Activated CD4-positive, alpha-beta T cell treated with anti-CD3 and anti-CD28 coated beads, Interleukin-2, amount 10 ng/mL, durations not matched to agents 7 days and 5 days (primary cell): ENCODE data around the gene HSBP1L1. TPM values are rescaled to one million over a fixed set of nuclear protein-coding genes. Genes with fewer than 3 reads are reported as not detected.
"Not testable (repeated sequence)": the region's sequence is repeated elsewhere in the genome, so short reads cannot be mapped to it uniquely, and the experiment has no call there.

ENCODE experiments used
- CTCF ChIA-PET: fragments of 350-600 bp; sonication (Branson Sonifier 250); formaldehyde crosslinking; loops from one replicate; lab custom pipeline; 2021; ENCODE audit warnings: antibody characterized with exemption; lab: Charles Lee
- POLR2A ChIA-PET: fragments of 350-600 bp; sonication (Branson Sonifier 250); formaldehyde crosslinking; loops from one replicate; lab custom pipeline; 2021; ENCODE audit warnings: antibody characterized with exemption; lab: Charles Lee
- DNase-seq: peaks from one replicate; pipeline ENCODE4 v3.0.0-alpha.2; 2020
- H3K27ac Mint-ChIP-seq: one replicate; pipeline ENCODE4 v1.8.0; 2021; ENCODE audit warnings: mild to moderate bottlenecking, moderate library complexity, mixed read lengths
- H3K27me3 Mint-ChIP-seq: one replicate; pipeline ENCODE4 v1.8.0; 2021; ENCODE audit warnings: mixed read lengths
- H3K36me3 Mint-ChIP-seq: one replicate; pipeline ENCODE4 v1.8.0; 2021; ENCODE audit warnings: low read depth, mixed read lengths
- H3K4me1 Mint-ChIP-seq: one replicate; pipeline ENCODE4 v1.8.0; 2021; ENCODE audit warnings: mixed read lengths
- H3K4me3 Mint-ChIP-seq: one replicate; pipeline ENCODE4 v1.8.0; 2021; ENCODE audit warnings: mild to moderate bottlenecking, moderate library complexity, mixed read lengths
- H3K9me3 Mint-ChIP-seq: one replicate; pipeline ENCODE4 v1.8.0; 2021; ENCODE audit warnings: mixed read lengths
- total RNA-seq, 2 experiments: library from RNA; stranded (reverse); gene quantifications; one replicate each; pipeline ENCODE4 v1.2.3, GENCODE V29; 2021

Gene HSBP1L1
- total RNA-seq, 2 experiments from 2014 or later, result 7.2 to 11.5 TPM

DNA sequence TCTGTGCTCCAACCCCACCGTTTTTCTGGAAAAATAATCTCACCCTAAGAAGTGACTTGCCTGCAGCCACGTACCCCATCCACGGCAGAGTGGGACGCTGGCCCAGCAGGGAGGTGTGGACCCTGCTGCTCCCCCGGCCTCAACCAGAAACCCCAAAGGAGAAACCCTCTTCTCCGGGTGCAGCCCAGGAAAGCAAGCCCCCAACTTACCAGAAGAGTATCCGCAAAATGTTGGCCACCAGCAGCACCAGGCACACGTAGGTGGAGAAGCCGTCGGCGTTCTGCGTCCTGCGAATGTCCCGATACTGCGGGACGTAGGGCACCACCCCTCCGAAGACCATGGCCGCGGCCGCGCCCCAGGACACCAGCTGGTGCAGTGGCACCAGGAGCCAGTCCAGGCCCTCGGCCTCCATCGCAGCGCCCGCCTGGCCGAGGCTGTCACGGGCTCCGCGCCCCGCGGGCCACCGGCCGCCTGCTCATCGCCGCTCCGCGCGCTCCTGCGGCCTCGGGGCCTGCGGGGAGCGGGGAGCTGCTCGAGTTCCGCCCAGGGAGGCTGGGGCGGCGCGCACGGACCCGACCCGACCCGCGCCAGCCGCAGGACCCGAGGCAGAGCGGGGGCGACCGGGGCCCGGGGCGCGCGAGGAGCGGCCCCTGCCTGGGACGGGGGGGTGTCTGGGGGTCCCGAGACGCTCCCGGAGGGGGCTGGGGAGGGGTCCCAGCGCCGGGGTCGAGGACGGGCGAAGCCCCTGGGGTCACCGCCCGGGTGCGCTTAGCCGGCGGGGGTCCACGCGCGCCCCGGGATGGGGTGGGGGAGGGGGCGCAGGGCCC is 13.7 kb upstream of the HSBP1L1 start:
- Mint-ChIP-seq H3K36me3 (peaks cover 12% of the 10 kb centered on the region), H3K9me3 (no peaks in the 10 kb centered on the region), H3K4me1 (peaks cover 32% of the 10 kb centered on the region), H3K27ac (peak overlapping the region; percentile 84), H3K4me3 (peak overlapping the region; percentile 83), H3K27me3 (peaks cover 8% of the 10 kb centered on the region)
- CTCF ChIA-PET, result interaction anchor here (1.1 to 3.2 kb wide), 2 partner anchors 9 to 12 kb away, joined by 3 to 13 read pairs; no protein-coding TSS in a partner anchor
- peak; percentile 26 for DNase-seq
- POLR2A ChIA-PET, result no interaction called here

DNA sequence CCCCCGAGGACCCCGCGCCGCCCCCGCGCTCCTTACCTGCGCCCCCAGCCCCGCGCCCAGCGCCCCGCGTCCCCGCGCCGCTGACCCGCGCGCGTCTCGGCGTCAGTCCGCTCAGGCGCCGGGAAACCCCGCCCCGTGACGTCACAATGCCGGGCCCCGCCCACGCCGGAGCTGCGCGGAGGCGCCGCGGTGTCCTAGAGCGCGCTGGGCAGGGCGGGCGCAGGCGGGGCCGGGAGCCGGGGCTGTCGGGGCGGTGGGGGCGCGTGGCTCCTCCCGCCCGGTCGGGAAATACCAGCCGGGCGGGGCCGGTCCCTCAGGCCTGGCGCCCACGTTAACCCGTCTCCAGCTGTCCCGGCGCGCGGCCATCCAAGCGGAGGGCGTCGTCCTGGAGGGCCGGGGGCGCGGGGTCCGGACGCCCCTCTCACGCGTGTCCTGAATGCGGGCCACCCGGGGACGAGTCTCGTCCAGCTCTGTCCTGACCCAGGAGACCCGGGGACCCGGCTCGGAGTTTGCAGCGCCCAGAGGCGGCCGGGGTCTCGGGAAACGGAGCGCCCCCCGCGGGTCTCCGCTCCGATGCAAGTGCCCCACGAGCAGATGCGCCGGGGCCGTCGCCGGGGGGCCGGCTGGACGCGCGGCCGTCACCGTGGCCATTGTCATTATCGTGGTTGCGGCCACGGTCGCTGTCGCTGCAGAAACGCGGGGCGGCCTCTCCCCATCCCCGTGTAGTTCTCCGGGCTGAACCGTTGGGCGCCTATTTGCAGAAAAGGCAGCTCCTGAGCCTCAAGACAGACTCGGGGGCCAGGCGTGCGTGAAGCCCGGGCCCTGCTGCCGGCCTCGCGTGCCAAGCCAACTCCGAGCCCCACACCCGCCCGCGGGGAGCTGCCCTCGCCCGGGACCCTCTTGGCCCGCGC is 12.6 kb upstream of the HSBP1L1 start, which contains the start of gene SLC66A2:
Gene SLC66A2 (minus strand): TSS at position 109 of the 911 bp plus-strand sequence. CDS start 727 bp downstream, outside the sequence.
- H3K9me3 Mint-ChIP-seq, result no peaks in the 10 kb centered on the region
- DNase-seq, result peak; percentile 93
- peak within 1 kb of the TSS; percentile 84 for H3K27ac Mint-ChIP-seq
- H3K4me3 Mint-ChIP-seq, result peak within 1 kb of the TSS; percentile 83
- H3K4me1 Mint-ChIP-seq, result peaks cover 25% of the 10 kb centered on the region
- H3K27me3 Mint-ChIP-seq, result peaks cover 10% of the 10 kb centered on the region
- CTCF ChIA-PET, result interaction anchor here (3.2 kb wide), 1 partner anchor 11 kb away, joined by 13 read pairs; no protein-coding TSS in a partner anchor
- POLR2A ChIA-PET, result no interaction called here
- peaks cover 12% of the 10 kb centered on the region for H3K36me3 Mint-ChIP-seq

DNA sequence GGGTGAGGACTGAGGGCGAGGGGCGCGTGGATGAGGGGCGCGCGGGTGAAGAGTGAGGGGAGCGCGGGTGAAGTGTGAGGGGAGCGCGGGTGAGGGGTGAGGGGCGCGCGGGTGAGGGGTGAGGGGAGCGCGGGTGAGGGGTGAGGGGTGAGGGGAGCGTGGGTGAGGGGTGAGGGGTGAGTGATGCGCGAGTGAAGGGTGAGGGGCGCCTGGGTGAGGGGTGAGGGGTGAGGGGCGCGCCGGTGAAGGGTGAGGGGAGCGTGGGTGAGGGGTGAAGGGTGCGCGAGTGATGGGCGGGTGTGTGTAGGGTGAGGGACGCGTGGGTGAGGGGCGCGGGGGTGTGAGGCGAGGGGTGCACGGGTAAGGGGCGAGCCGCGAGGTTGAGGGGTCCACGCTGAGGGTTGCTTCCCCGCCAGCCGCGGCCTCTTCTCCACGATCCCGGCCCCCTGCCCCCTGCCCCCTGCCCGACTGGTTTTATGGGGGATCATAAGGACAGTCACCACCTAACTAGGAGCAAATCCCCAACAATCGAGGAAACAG is 11.9 kb upstream of the HSBP1L1 start:
- H3K4me3 Mint-ChIP-seq, result peak overlapping the region; percentile 27
- peaks cover 10% of the 10 kb centered on the region for H3K27me3 Mint-ChIP-seq
- H3K9me3 Mint-ChIP-seq, result no peaks in the 10 kb centered on the region
- H3K36me3 Mint-ChIP-seq, result peaks cover 12% of the 10 kb centered on the region
- peaks cover 25% of the 10 kb centered on the region for H3K4me1 Mint-ChIP-seq
- DNase-seq, result no peak
- ChIA-PET POLR2A (no interaction called here), CTCF (interaction anchor here (1.3 to 3.2 kb wide), 2 partner anchors 10 to 11 kb away, joined by 7 to 13 read pairs; no protein-coding TSS in a partner anchor)
- no peak overlapping the region for H3K27ac Mint-ChIP-seq

DNA sequence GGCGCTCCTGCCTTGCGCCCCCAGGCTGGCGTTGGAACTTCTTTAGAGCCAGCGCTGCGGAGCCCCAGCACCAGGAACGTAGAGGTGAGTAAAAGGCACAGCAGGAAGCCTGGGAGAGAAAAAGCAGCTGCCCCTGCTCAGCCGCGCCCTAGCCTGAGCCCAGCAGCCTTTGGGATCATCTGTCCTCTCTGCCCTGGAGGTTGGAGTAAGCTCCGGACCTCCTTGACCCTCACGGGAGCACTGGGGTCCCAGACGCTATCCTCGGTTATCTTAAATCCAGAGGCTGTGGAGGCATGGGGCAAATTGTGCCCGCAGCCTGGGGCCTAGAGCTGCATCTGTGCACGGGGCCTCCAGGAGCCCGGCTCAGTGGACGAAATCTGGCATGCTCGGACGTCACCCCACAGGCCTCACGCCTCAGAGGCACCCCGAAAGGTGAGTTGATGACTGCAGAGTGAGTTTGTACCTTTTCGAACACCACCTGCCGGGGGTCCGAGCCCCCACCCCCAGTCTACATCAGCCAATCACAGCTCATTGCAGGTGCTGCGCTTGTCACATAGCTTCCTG is 11.4 kb upstream of the HSBP1L1 start:
- CTCF ChIA-PET, result interaction anchor here (1.3 kb wide), 1 partner anchor 10 kb away, joined by 7 read pairs; no protein-coding TSS in a partner anchor
- Mint-ChIP-seq H3K27ac (no peak overlapping the region), H3K4me3 (peak overlapping the region; percentile 36), H3K4me1 (peaks cover 25% of the 10 kb centered on the region), H3K27me3 (peaks cover 10% of the 10 kb centered on the region), H3K9me3 (no peaks in the 10 kb centered on the region), H3K36me3 (peaks cover 12% of the 10 kb centered on the region)
- POLR2A ChIA-PET, result no interaction called here
- DNase-seq, result no peak

DNA sequence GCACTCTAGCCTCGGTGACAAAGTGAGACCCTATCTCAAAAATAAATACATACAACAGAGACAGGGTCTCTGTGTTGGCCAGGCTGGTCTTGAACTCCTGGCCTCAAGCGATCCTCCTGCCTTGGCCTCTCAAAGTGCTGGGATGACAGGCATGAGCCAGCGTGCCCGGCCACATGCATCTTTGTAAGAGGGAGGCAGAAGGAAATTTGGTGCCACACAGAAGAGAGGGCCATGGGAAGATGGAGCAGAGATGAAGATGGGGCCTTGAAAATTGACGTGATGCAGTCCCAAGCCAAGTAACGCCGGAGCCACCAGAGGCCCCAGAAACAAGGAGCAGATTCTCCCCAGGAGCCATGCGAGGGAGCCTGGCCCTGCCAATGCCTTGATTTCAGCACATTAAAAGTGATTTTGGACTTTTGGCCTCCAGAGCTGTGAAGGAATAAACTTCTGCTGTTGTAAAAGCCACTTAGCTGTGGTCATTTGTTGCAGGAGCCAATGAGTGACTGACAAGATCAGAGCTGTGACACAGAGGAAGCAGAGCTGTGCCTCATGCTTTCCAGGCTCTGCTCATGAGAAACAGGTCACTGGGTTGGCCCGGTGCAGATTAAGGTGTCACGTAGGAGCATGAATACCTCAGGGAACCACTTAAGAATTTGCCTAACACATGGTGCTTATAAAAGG is 10.3 kb upstream of the HSBP1L1 start:
- POLR2A ChIA-PET, result no interaction called here

DNA sequence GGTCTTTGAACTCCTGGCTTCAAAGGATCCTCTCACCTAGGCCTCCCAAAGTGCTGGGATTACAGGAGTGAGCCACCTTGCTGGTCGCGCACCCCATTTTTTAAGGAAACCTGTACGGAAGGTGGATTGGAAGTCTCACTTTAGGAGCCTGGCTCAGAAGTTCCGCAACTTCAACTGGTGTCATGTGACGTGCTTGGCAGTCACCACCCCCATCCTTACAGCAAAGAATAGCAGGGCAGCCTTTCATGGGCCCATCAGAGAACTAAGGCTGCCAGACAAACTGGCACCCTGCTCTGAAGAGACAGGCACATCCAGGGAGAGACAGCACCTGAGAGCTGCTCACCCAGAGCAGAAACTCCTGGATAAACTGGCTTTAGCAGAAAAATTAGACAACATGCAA is 9.7 kb upstream of the HSBP1L1 start:
- Mint-ChIP-seq H3K4me1 (peaks cover 17% of the 10 kb centered on the region), H3K36me3 (peaks cover 1% of the 10 kb centered on the region), H3K27ac (no peak overlapping the region), H3K4me3 (no peak overlapping the region), H3K27me3 (peaks cover 10% of the 10 kb centered on the region), H3K9me3 (no peaks in the 10 kb centered on the region)
- ChIA-PET POLR2A (no interaction called here), CTCF (no interaction called here)
- DNase-seq, result no peak

More for the DNA sequence above, 10.3 kb upstream of the HSBP1L1 start:
- peaks cover 20% of the 10 kb centered on the region for H3K4me1 Mint-ChIP-seq
- no peak overlapping the region for H3K4me3 Mint-ChIP-seq
- H3K36me3 Mint-ChIP-seq, result peaks cover 6% of the 10 kb centered on the region
- CTCF ChIA-PET, result interaction anchor here (1.3 kb wide), 1 partner anchor 9 kb away, joined by 7 read pairs; no protein-coding TSS in a partner anchor
- DNase-seq, result no peak
- H3K27me3 Mint-ChIP-seq, result peaks cover 10% of the 10 kb centered on the region
- H3K27ac Mint-ChIP-seq, result no peak overlapping the region
- H3K9me3 Mint-ChIP-seq, result no peaks in the 10 kb centered on the region

DNA sequence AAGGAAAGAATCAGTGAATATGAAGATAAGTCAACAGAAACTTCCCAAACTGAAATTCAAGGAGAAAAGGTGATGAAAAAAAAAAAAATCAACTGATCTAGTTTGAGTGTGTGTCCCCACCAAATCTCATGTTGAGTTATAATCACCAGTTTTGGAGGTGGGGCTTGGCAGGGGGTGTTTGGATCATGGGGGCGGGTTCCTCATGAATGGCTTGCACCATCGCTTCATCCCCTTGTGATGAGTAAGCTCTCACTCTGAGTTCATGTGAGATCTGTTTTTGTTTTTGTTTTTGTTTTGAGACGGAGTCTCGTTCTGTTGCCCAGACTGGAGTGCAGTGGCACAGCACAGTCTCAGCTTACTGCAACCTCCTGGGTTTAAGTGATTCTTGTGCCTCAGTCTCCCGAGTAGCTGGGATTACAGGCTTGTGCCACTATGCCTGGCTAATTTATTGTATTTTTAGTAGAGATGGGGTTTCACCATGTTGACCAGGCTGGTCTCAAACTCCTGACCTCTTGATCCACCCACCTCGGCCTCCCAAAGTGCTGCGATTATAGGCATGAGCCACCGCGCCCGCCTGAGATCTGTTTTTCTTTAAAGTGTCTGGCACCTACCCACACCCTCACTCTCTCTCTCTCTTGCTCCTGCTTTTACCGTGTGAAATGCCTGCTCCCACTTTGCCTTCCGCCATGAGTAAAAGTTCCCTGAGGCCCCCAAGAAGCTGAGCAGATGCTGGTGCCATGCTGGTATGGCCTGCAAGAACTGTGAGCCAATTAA is 9.0 kb upstream of the HSBP1L1 start:
- ChIA-PET POLR2A (no interaction called here), CTCF (interaction anchor here (1.2 to 1.4 kb wide), 2 partner anchors 25 to 71 kb away, joined by 3 to 5 read pairs; no protein-coding TSS in a partner anchor)
- no peaks in the 10 kb centered on the region for H3K36me3 Mint-ChIP-seq

DNA sequence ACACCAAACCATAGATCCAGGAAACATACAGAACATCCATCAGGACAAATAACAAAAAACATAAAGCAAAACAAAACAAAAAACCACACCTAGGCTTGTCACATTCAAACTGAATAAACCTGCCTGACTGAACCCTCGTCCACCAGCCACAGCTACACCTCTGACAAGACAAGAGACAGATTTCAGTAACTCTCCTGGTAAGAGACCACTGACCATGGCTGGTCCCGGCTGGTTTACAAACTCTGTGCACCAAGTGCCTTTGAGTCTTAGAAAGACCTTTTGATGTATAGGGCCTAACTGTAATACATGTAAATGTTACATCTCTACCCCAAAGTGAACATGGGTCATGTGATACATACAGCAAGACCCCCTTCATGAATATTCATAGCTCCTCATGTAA is 8.2 kb upstream of the HSBP1L1 start:
- Mint-ChIP-seq H3K4me3 (no peak overlapping the region), H3K36me3 (no peaks in the 10 kb centered on the region), H3K9me3 (no peaks in the 10 kb centered on the region), H3K27me3 (peaks cover 10% of the 10 kb centered on the region), H3K27ac (no peak overlapping the region), H3K4me1 (peaks cover 22% of the 10 kb centered on the region)
- CTCF ChIA-PET, result interaction anchor here (0.6 to 1.4 kb wide), 4 partner anchors 9 to 70 kb away, joined by 3 to 8 read pairs (median 6); no protein-coding TSS in a partner anchor
- POLR2A ChIA-PET, result no interaction called here
- DNase-seq, result no peak

More for the DNA sequence above, 9.0 kb upstream of the HSBP1L1 start:
- DNase-seq, result no peak
- H3K27me3 Mint-ChIP-seq, result peaks cover 10% of the 10 kb centered on the region
- H3K9me3 Mint-ChIP-seq, result no peaks in the 10 kb centered on the region
- H3K4me3 Mint-ChIP-seq, result no peak overlapping the region
- no peak overlapping the region for H3K27ac Mint-ChIP-seq
- H3K4me1 Mint-ChIP-seq, result peaks cover 17% of the 10 kb centered on the region

DNA sequence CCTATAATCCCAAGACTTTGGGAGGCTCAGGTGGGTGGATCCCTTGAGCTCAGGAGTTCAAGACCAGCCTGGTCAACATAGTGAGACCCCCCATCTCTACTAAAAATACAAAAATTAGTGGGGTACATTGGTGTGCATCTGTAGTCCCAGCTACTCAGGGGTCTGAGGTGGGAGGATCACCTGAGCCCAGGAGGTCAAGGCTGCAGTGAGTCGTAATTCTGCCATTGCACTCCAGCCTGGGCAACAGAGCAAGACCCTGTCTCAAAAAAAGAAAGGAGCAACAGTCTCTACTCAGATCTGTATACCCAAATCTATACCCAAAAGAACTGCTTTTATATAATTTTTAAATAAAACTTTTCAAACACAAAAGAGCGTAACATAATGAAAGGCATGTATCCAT is 5.5 kb upstream of the HSBP1L1 start:
- no peak overlapping the region for H3K4me3 Mint-ChIP-seq
- DNase-seq, result no peak
- peaks cover 43% of the 10 kb centered on the region for H3K4me1 Mint-ChIP-seq
- no peaks in the 10 kb centered on the region for H3K36me3 Mint-ChIP-seq
- ChIA-PET CTCF (interaction anchor here (1.5 kb wide), 1 partner anchor 9 kb away, joined by 3 read pairs; no protein-coding TSS in a partner anchor), POLR2A (no interaction called here)
- peaks cover 8% of the 10 kb centered on the region for H3K27me3 Mint-ChIP-seq
- H3K9me3 Mint-ChIP-seq, result no peaks in the 10 kb centered on the region
- no peak overlapping the region for H3K27ac Mint-ChIP-seq

DNA sequence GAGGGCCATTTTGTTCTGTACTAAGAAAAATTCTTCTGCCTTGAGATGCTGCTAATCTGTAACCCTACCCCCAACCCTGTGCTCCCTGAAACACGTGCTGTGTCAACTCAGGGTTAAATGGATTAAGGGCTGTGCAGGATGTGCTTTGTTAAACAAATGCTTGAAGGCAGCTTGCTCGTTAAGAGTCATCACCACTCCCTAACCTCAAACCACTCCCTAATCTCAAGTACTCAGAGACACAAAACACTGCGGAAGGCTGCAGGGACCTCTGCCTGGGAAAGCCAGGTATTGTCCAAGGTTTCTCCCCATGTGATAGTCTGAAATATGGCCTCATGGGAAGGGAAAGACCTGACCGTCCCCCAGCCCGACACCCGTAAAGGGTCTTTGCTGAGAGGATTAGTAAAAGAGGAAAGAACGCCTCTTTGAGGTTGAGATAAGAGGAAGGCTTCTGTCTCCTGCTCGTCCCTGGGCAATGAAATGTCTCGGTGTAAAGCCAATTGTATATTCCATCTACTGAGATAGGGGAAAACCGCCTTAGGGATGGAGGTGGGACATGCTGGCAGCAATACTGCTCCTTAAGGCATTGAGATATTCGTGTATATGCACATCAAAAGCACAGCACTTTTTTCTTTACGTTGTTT is 4.2 kb upstream of the HSBP1L1 start:
- H3K4me1 Mint-ChIP-seq, result peaks cover 40% of the 10 kb centered on the region
- peak overlapping the region; percentile 62 for H3K4me3 Mint-ChIP-seq
- DNase-seq, result peak; percentile 60
- H3K9me3 Mint-ChIP-seq, POLR2A ChIA-PET, H3K27me3 Mint-ChIP-seq, H3K36me3 Mint-ChIP-seq: not testable (repeated sequence)
- H3K27ac Mint-ChIP-seq, result peak overlapping the region; percentile 94
- CTCF ChIA-PET, result interaction anchor here (0.8 to 1.5 kb wide), 2 partner anchors 10 to 29 kb away, joined by 3 read pairs; no protein-coding TSS in a partner anchor
